ENCODE data around the gene FZR1.
"Not testable (repeated sequence)": the region's sequence is repeated elsewhere in the genome, so short reads cannot be mapped to it uniquely, and the experiment has no call there.

The FZR1 gene

DNA sequence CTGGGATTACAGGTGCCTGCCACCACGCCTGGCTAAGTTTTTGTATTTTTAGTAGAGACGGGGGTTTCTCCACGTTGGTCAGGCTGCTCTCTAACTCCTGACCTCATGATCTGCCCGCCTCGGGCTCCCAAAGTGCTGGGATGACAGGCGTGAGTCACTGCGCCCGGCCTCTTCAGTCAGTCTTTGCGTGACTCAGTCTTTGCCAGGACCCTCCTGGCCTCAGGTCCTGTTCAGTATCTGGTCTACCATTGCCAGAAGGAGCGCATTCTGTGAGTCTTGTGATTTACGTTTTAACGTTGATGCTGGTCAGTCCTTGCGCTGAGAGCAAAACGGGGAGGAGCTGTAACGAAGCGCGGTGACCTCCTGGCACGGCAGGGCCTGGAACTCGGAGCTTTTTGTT lies 59.0 kb downstream of the FZR1 start:
- no peak overlapping the region for H3K4me3 ChIP-seq (ENCODE audit: low read length)
- DNase-seq (ENCODE audit: low read depth), result no peak
- TF ChIP-seq, protein P1, sequence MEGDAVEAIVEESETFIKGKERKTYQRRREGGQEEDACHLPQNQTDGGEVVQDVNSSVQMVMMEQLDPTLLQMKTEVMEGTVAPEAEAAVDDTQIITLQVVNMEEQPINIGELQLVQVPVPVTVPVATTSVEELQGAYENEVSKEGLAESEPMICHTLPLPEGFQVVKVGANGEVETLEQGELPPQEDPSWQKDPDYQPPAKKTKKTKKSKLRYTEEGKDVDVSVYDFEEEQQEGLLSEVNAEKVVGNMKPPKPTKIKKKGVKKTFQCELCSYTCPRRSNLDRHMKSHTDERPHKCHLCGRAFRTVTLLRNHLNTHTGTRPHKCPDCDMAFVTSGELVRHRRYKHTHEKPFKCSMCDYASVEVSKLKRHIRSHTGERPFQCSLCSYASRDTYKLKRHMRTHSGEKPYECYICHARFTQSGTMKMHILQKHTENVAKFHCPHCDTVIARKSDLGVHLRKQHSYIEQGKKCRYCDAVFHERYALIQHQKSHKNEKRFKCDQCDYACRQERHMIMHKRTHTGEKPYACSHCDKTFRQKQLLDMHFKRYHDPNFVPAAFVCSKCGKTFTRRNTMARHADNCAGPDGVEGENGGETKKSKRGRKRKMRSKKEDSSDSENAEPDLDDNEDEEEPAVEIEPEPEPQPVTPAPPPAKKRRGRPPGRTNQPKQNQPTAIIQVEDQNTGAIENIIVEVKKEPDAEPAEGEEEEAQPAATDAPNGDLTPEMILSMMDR (conservative IDR thresholded peaks at IDR 0.05; ENCODE audit: low read length), result no peak

DNA sequence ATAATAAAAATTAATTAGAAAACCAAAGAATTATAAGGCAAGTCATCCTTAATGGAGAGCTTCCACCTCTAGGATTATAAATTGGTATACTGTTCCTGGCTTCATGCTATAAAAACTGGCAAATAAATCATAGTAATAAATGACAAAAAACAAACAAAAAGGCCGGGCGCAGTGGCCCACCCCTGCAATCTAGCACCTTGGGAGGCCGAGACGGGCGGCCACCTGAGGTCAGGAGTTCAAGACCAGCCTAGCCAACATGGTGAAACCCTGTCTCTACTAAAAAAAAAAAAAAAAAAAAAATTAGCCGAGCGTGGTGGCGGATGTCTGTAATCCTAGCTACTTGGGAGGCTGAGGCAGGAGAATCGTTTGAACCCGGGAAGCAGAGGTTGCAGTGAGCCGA lies 63.9 kb downstream of the FZR1 start:
- not testable (repeated sequence) for H3K4me3 ChIP-seq (ENCODE audit: low read length); DNase-seq (ENCODE audit: low read depth)

DNA sequence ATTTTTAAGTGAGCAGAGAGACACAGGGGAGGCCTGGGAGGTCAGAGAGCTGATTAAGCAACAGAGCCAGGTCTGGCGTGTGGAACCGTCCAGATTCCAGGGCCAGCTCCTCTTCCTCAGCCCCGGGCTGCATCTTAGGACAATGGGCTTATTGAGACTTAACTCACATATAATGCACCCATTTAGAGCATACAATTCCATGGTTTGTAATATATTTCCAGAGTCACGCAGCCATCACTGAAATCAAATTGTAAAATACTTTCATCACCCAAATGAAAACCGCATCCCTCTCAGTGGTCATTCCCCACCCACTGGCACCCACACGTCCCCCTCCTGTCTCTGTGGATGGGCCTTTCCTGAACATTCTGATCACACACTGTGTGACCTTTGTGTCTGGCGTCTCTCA lies 64.5 kb downstream of the FZR1 start:
- TF ChIP-seq, protein P1 (conservative IDR thresholded peaks at IDR 0.05; ENCODE audit: low read length), result no peak
- no peak for DNase-seq (ENCODE audit: low read depth)
- no peak overlapping the region for H3K4me3 ChIP-seq (ENCODE audit: low read length)

- H3K4me3 ChIP-seq (ENCODE audit: low read length), result peak overlapping the region; percentile 78
- DNase-seq (ENCODE audit: low read depth), result peak; percentile 100
- TF ChIP-seq, protein P1 (conservative IDR thresholded peaks at IDR 0.05; ENCODE audit: low read length), result no peak
These were observed 66.2 kb downstream of the FZR1 start for GRCh38 chr19:3572132-3572854.

GRCh38 chr19:3572855-3573161 lies 66.7 kb downstream of the FZR1 start, which contains the start of gene HMG20B:
Gene HMG20B (plus strand): TSS chr19:3572944. CDS start chr19:3573310, 366 bp downstream.
- TF ChIP-seq, protein P1 (conservative IDR thresholded peaks at IDR 0.05; ENCODE audit: low read length), result no peak
- DNase-seq (ENCODE audit: low read depth), result no peak
- peak within 1 kb of the TSS; percentile 80 for H3K4me3 ChIP-seq (ENCODE audit: low read length)

DNA sequence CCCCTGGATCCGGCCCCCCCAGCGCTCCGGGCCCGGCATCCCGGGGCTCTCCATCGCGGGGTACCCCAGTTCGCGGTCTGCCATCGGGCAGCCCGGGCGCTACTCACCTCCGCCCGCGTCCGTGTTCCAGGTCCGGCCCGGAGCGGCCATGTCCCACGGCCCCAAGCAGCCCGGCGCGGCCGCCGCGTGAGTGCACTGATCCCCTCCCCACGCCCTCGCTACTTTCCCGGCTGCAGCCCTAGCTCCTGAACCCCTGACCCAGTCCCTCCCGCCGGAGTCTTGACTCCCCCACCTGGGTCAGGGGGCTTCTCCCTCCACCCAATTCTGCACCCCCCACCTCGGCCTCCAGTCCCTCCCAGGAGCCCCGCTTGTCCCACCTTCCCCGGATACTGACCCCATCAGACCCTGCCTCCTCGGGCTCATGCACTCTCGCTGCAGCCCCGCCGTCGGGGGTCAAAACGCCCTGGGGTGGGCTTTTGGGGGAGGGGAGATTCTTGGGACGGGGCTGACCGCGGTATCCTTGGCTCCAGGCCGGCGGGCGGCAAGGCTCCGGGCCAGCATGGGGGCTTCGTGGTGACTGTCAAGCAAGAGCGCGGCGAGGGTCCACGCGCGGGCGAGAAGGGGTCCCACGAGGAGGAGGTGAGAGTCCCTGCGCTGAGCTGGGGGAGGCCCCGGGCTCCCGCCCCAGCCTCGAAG lies 67.2 kb downstream of the FZR1 start:
- TF ChIP-seq, protein P1 (conservative IDR thresholded peaks at IDR 0.05; ENCODE audit: low read length), result no peak
- peak overlapping the region; percentile 80 for H3K4me3 ChIP-seq (ENCODE audit: low read length)
- no peak for DNase-seq (ENCODE audit: low read depth)

DNA sequence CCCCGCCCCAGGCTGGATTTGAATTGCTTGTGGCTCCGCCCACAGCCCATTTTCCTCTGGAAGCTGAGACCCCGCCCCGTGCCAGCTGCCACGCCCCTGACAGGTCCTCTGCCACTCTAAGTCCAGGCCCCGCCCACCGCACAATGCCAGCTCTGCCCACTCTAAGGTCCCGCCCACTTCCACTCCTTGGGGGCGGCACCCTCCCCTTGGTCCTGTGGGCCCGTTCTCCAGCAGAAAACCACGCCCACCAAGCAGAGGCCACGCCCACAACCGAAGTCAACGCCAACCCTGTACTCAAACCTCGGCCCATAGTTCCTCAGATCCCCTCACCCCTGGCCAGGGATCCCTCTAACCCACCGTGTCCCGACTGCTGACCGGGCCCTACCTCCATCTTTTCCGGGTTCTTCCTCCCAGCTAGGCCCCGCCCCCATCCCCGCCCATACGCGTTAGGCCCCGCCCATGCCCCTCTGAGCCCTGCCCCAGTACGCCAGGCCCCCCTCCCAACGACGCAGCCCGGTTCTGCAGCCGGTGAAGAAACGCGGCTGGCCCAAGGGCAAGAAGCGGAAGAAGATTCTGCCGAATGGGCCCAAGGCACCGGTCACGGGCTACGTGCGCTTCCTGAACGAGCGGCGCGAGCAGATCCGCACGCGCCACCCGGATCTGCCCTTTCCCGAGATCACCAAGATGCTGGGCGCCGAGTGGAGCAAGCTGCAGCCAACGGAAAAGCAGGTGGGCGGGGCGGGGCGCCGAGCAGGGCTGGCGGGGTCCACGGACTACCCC lies 67.9 kb downstream of the FZR1 start:
- peak overlapping the region; percentile 80 for H3K4me3 ChIP-seq (ENCODE audit: low read length)
- TF ChIP-seq, protein P1 (conservative IDR thresholded peaks at IDR 0.05; ENCODE audit: low read length), result no peak
- peak; percentile 94 for DNase-seq (ENCODE audit: low read depth)
